ENCODE measurements around the gene SMOC1. TPM values are rescaled to one million over a fixed set of nuclear protein-coding genes. Genes with fewer than 3 reads are reported as not detected.

SMOC1 gene
- total RNA-seq, 2 donors from 2014 or later, result not detected

DNA sequence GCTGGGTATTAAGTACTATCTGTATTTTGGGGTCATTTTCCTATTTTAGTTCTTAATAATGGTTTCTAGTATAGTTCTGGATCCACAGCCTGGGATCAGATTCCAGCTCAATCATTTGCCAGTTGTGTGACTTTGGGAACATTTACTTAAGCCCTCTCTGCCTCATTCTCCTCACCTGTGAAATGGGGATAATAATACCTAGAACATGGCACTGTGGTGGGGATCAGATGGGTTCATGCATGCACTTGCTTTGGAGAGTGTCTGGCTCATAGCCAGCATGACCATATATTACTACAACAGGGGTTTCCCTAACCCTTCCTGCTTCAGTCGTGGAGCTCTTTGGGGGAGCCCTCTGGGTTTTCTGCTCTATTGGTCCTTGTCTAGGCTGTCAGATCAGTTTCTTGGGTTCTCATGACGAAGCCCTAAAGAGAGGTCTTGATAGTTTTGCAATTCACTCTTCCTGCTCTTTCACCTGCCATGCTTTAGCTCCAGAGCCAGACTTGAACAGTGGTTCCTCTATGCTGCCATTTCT lies 34.1 kb upstream of the SMOC1 start:
- Histone ChIP-seq H3K9ac (ENCODE audit: extremely low read depth, low read length, poor library complexity, severe bottlenecking) (no peak overlapping the region), H3K27me3 (ENCODE audit: control insufficient read depth, insufficient read depth, low read length, poor library complexity, severe bottlenecking) (no peaks in the 10 kb centered on the region), H3K27ac (ENCODE audit: low read depth, low read length) (no peak overlapping the region), H3K4me1 (ENCODE audit: control insufficient read depth, insufficient read depth, low read length) (no peaks in the 10 kb centered on the region), H3K9me3 (ENCODE audit: control insufficient read depth, low read length) (no peaks in the 10 kb centered on the region), H3K4me3 (ENCODE audit: low read length) (no peak overlapping the region), H3K36me3 (ENCODE audit: control insufficient read depth, insufficient read depth, low read length) (no peaks in the 10 kb centered on the region)
- 86 to 100% methylated on average over 2 of the region's 2 CpGs for WGBS, 2 experiments (ENCODE audit: insufficient coverage in 1 of 2, insufficient read length in 1 of 2)
- no peaks in the 10 kb centered on the region for H3K36me3 Mint-ChIP-seq (ENCODE audit: low read depth)
- H3K27ac Mint-ChIP-seq, result no peak overlapping the region
- TF ChIP-seq, protein P1, sequence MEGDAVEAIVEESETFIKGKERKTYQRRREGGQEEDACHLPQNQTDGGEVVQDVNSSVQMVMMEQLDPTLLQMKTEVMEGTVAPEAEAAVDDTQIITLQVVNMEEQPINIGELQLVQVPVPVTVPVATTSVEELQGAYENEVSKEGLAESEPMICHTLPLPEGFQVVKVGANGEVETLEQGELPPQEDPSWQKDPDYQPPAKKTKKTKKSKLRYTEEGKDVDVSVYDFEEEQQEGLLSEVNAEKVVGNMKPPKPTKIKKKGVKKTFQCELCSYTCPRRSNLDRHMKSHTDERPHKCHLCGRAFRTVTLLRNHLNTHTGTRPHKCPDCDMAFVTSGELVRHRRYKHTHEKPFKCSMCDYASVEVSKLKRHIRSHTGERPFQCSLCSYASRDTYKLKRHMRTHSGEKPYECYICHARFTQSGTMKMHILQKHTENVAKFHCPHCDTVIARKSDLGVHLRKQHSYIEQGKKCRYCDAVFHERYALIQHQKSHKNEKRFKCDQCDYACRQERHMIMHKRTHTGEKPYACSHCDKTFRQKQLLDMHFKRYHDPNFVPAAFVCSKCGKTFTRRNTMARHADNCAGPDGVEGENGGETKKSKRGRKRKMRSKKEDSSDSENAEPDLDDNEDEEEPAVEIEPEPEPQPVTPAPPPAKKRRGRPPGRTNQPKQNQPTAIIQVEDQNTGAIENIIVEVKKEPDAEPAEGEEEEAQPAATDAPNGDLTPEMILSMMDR (conservative IDR thresholded peaks at IDR 0.05), result no peak
- DNase-seq, result no peak
- H3K4me3 Mint-ChIP-seq, result no peak overlapping the region
- H3K9me3 Mint-ChIP-seq, result no peaks in the 10 kb centered on the region
- no peaks in the 10 kb centered on the region for H3K27me3 Mint-ChIP-seq (ENCODE audit: insufficient read depth)
- H3K4me1 Mint-ChIP-seq, result no peaks in the 10 kb centered on the region

DNA sequence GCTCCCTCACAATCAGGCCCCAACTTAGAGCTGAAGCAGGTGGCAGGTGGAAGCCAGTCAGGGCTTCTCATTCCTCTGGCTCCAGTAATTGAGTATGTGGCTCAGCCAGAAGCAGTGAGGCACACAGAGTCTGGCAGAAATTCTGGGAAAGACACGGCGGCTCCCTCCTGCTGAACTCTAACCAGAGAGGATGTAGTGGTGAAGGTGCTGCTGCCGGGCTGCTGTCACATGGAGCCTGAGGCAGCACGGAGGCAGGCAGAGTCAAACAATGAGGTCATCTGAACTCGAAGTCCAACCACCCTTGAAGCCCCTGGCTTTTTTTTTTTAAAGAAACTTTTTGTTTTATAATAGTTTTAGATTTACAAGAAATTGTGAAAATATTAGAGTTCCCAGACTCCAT lies 33.4 kb upstream of the SMOC1 start:
- Histone ChIP-seq H3K27ac (ENCODE audit: low read depth, low read length) (no peak overlapping the region), H3K4me1 (ENCODE audit: control insufficient read depth, insufficient read depth, low read length) (no peaks in the 10 kb centered on the region), H3K36me3 (ENCODE audit: control insufficient read depth, insufficient read depth, low read length) (no peaks in the 10 kb centered on the region), H3K9ac (ENCODE audit: extremely low read depth, low read length, poor library complexity, severe bottlenecking) (no peak overlapping the region), H3K9me3 (ENCODE audit: control insufficient read depth, low read length) (no peaks in the 10 kb centered on the region), H3K27me3 (ENCODE audit: control insufficient read depth, insufficient read depth, low read length, poor library complexity, severe bottlenecking) (no peaks in the 10 kb centered on the region), H3K4me3 (ENCODE audit: low read length) (no peak overlapping the region)
- TF ChIP-seq, protein P1 (conservative IDR thresholded peaks at IDR 0.05), result no peak
- Mint-ChIP-seq H3K36me3 (ENCODE audit: low read depth) (no peaks in the 10 kb centered on the region), H3K9me3 (no peaks in the 10 kb centered on the region), H3K27me3 (ENCODE audit: insufficient read depth) (no peaks in the 10 kb centered on the region), H3K4me3 (no peak overlapping the region), H3K4me1 (no peaks in the 10 kb centered on the region), H3K27ac (no peak overlapping the region)
- no peak for DNase-seq
- WGBS, 2 experiments (ENCODE audit: insufficient coverage in 1 of 2, insufficient read length in 1 of 2), result 67 to 94% methylated on average over 4 of the region's 5 CpGs

DNA sequence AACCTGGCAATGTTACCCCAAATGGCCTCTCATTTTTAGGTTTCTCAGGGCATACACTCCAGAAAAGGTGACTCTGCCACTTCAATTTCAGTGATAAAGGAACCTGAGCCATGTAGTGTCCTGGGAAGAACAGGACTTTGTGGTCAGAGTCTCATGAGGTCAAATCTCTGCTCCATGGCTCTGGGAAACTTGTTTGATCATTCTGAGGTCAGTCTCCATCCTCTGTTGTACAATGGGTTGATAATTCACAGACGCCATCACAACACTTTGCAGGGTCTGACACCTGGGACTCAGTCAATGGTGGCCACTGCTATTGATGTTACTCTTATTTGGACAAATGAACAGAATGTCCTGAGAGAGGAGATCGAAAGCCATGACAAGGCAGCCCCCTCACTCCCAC lies 31.1 kb upstream of the SMOC1 start:
- Histone ChIP-seq H3K27me3 (ENCODE audit: control insufficient read depth, insufficient read depth, low read length, poor library complexity, severe bottlenecking) (no peaks in the 10 kb centered on the region), H3K9me3 (ENCODE audit: control insufficient read depth, low read length) (no peaks in the 10 kb centered on the region), H3K36me3 (ENCODE audit: control insufficient read depth, insufficient read depth, low read length) (no peaks in the 10 kb centered on the region), H3K9ac (ENCODE audit: extremely low read depth, low read length, poor library complexity, severe bottlenecking) (no peak overlapping the region), H3K27ac (ENCODE audit: low read depth, low read length) (no peak overlapping the region), H3K4me3 (ENCODE audit: low read length) (no peak overlapping the region), H3K4me1 (ENCODE audit: control insufficient read depth, insufficient read depth, low read length) (no peaks in the 10 kb centered on the region)
- DNase-seq, result no peak
- no peaks in the 10 kb centered on the region for H3K9me3 Mint-ChIP-seq
- no peaks in the 10 kb centered on the region for H3K27me3 Mint-ChIP-seq (ENCODE audit: insufficient read depth)
- H3K36me3 Mint-ChIP-seq (ENCODE audit: low read depth), result no peaks in the 10 kb centered on the region
- 90 to 100% methylated on average over 1 to 2 of the region's 2 CpGs for WGBS, 2 experiments (ENCODE audit: insufficient coverage in 1 of 2, insufficient read length in 1 of 2)
- H3K4me3 Mint-ChIP-seq, result no peak overlapping the region
- no peak overlapping the region for H3K27ac Mint-ChIP-seq
- TF ChIP-seq, protein P1 (conservative IDR thresholded peaks at IDR 0.05), result no peak
- H3K4me1 Mint-ChIP-seq, result no peaks in the 10 kb centered on the region

All from endodermal cell (in vitro differentiated cells).